WI38 (cell line): ENCODE data around the gene CAMK1D.
"Not testable (repeated sequence)": the region's sequence is repeated elsewhere in the genome, so short reads cannot be mapped to it uniquely, and the experiment has no call there.

Source experiments
- H3K4me3 ChIP-seq: 2 replicates; pipeline ENCODE4 v1.5.1; 2011; ENCODE audit warnings: low read depth, mild to moderate bottlenecking, control low read depth, low read length
- TF ChIP-seq, protein P1 (sequence below): IDR thresholded peaks from 2 replicates; pipeline ENCODE4 v1.5.1; 2012; ENCODE audit warnings: low read depth, mild to moderate bottlenecking, control low read depth, low read length

CAMK1D gene

DNA sequence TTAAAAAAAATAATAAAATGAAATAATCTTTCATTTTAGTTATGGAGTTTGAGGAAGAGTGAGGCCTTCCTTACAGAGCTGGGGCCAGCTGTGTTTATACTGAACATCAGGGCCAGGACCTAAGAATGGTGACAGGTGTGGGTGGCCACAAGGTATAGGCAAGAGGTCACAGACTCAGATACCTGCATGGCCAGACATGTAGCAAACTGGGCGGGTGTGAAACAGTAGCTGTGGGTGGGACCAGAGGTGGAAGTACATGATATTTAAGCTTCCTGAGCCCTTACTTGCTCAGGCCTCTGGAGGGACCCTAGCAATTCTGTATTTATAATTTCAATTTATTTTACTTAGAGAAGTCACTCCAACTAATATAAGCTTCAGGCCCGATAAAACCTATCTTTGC is 27.7 kb upstream of the CAMK1D start:
- H3K4me3 ChIP-seq, result no peak overlapping the region
- TF ChIP-seq, protein P1, sequence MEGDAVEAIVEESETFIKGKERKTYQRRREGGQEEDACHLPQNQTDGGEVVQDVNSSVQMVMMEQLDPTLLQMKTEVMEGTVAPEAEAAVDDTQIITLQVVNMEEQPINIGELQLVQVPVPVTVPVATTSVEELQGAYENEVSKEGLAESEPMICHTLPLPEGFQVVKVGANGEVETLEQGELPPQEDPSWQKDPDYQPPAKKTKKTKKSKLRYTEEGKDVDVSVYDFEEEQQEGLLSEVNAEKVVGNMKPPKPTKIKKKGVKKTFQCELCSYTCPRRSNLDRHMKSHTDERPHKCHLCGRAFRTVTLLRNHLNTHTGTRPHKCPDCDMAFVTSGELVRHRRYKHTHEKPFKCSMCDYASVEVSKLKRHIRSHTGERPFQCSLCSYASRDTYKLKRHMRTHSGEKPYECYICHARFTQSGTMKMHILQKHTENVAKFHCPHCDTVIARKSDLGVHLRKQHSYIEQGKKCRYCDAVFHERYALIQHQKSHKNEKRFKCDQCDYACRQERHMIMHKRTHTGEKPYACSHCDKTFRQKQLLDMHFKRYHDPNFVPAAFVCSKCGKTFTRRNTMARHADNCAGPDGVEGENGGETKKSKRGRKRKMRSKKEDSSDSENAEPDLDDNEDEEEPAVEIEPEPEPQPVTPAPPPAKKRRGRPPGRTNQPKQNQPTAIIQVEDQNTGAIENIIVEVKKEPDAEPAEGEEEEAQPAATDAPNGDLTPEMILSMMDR, result no peak

DNA sequence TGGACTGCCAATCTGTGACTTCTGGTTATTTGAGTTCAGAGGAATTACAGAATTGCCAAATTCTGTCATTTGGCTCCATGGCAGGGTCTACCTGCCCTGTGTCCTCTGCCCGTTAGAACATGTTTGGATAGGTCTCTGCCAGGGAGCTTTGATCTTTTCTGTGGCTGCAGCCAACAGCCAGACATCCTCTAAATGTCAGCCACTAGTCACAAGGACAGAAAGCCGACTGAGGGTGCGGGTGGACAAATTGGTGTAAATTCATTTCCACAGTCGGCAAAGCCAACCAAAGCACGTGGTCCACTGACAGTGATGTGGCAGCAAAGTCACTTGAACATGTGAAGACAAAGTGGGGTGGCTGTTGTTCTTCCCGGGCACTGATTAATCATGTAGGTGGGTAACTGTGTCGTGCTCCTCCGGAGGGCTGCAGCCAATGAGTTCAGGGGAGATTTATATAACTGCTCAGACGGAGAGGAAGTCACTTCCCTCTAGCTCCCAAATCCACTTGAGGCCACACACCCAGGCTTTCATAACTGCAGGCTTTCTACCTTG is 26.7 kb upstream of the CAMK1D start:
- TF ChIP-seq, protein P1, result no peak
- H3K4me3 ChIP-seq, result no peak overlapping the region

DNA sequence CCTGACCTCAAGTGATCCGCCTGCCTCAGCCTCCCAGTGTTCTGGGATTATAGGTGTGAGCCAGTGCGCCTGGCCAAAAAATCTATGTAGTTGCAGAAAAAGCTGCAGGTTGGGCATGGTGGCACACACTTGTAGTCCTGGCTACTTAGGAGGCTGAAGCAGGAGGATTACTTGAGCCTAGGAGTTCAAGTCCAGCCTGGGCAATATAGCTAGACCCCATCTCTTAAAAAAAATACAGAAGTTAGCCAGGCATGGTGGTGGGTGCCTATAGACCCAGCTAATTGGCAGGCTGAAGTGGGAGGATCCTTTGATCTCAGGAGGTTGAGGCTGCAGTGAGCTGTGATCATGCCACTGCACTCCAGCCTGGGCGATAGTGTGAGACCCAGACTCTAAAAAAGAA is 24.8 kb upstream of the CAMK1D start:
- no peak overlapping the region for H3K4me3 ChIP-seq
- TF ChIP-seq, protein P1, result no peak

DNA sequence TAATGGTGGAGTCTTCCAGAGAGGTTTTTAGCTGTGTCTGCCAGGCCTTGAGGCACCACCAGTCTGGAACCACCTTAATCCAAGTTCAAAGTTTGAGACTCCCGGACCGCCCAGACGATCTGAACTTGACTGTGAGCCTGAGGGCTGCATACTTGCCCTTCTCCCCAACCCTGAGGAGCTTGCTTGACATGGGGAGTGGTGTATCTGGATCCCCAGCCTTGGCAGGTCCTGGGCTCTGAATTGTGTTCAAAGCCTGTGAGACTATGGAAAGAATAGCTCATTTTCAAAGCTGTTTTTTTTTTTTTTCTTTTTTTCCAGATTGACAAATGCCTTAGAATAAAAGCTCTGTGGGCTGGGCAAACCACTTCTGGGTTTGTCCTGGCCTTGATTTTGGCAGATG is 22.3 kb upstream of the CAMK1D start:
- TF ChIP-seq, protein P1, result no peak
- H3K4me3 ChIP-seq, result no peak overlapping the region

DNA sequence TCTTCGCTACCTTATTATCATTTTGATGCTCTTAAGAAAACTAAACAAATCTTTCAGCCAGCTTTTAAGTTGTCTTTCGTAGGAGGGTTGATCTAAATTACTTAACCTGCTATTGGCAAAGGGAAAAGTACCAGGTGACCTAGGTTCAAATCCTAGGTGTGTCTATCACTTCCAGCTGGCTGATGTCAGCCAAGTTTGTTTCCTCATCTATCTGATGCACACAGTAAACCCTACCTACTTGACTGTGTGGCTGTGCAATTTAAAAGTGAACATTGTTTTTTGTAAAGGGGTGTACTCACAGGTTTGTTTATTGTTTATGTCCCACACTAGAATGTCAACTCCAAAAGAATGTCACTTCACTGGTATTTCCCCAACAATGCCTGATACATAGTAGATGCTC is 21.9 kb upstream of the CAMK1D start:
- TF ChIP-seq, protein P1, result no peak
- H3K4me3 ChIP-seq, result no peak overlapping the region

DNA sequence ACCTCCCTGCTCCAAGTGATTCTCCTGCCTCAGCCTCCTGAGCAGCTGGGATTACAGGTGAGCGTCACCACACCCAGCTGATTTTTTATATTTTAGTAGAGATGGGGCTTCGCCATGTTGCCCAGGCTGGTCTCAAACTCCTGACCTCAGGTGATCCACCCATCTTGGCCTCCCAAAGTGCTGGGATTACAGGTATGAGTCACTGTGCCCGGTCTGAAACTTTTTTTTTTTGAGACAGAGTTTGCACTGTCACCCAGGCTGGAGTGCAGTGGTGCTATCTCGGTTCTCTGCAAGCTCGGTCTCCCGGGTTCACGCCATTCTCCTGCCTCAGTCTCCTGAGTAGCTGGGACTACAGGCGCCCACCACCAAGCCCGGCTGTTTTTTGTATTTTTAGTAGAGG is 21.0 kb upstream of the CAMK1D start:
- H3K4me3 ChIP-seq, result not testable (repeated sequence)

DNA sequence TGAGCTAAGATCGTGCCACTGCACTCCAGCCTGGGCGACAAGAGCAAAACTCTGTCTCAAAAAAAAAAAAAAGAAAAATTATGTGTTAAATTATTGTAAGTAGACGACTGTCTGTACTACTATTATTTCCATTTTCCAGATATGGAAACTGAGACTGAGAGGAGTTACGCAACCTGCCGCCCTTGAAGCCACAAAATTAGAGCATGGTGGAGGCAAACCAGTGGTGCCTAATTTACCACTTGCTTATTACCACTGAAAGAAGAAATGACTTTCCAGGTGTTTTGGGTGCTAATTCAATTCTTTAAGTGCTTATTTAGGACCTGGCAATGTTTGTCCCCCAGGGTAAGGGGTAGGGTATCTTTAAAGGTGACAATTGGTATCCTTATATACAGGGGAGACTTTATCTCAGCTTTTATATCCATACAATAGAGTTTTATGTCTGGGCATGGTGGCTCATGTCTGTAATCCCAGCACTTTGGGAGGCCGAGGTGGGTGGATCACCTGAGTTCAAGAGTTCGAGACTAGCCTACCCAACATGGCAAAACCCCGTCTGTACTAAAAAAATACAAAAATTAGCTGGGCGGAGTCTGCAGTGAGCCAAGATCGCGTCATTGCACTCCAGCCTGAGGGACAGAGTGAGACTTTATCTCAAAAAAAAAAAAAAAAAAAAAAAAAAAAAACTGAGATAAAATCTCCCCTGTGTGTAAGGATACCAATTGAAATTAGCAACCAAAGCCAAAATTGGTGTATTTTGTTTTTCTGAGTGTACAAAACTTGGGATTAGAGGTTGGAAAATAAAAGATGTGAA is 16.6 kb upstream of the CAMK1D start:
- TF ChIP-seq, protein P1, result no peak
- no peak overlapping the region for H3K4me3 ChIP-seq
